Thyroid gland (tissue), 4 donors: Measurements from ENCODE around the gene MRPS9. TPM values are rescaled to one million over a fixed set of nuclear protein-coding genes. Genes with fewer than 3 reads are reported as not detected.

ENCODE experiments used
- DNase-seq, 2 donors: peaks; one replicate each; pipeline ENCODE4 v3.0.0-alpha.2; 2019
- H3K27ac ChIP-seq, 3 donors: fragments of 200-600 bp; sonication (generic); 1 replicate in 2 of 3; 2 replicates in 1 of 3; pipeline ENCODE4 v1.5.1; 2016 to 2019; ENCODE audit warnings: mild to moderate bottlenecking in 1 of 3, moderate library complexity in 1 of 3
- H3K27me3 ChIP-seq: fragments of 200-600 bp; sonication (generic); one replicate; pipeline ENCODE4 v1.5.1; 2019
- H3K36me3 ChIP-seq, 2 donors: fragments of 200-600 bp; sonication (generic); one replicate each; pipeline ENCODE4 v1.5.1; 2016 to 2019
- H3K4me1 ChIP-seq, 2 donors: fragments of 200-600 bp; sonication (generic); one replicate each; pipeline ENCODE4 v1.5.1; 2017 to 2019
- H3K4me3 ChIP-seq, 3 donors: fragments of 200-600 bp; sonication (generic); replicated peaks in 1 of 3; 1 replicate in 2 of 3; 2 replicates in 1 of 3; pipeline ENCODE4 v1.5.1; 2016; ENCODE audit warnings: mild to moderate bottlenecking in 1 of 3
- H3K9me3 ChIP-seq: fragments of 200-600 bp; sonication (generic); one replicate; pipeline ENCODE4 v1.5.1; 2017
- POLR2A ChIP-seq, 2 donors: fragments of 450-650 bp; IDR thresholded peaks; one replicate each; pipeline ENCODE4 v1.6.1; 2017; ENCODE audit warnings: antibody characterized with exemption in 2 of 2, mild to moderate bottlenecking in 2 of 2, moderate library complexity in 1 of 2
- WGBS, 2 donors: methylation state at CpG; one replicate each; pipeline ENCODE4 v1.1.5; 2017; 5-methylcytosine and 5-hydroxymethylcytosine counted together
- intact Hi-C: fragments of 100-400 bp; cut with DNase I; formaldehyde crosslinking; loops from one replicate; pipeline ENCODE4 v1.15.1; 2023
- total RNA-seq, 4 donors: library from RNA; depleted of rRNA; stranded (reverse); fragments of >200 nt; gene quantifications; one replicate each; pipeline ENCODE4 v1.2.3, GENCODE V29; 2016
- TF ChIP-seq, protein P1 (sequence below), 6 experiments: fragments of 200-600 bp in 3 of 6; fragments of 450-650 bp in 3 of 6; sonication (generic) in 3 of 6; IDR thresholded peaks; one replicate each; pipeline ENCODE4 v1.5.1; 2016 to 2019; ENCODE audit warnings: antibody characterized with exemption in 6 of 6, mild to moderate bottlenecking in 2 of 6, inconsistent platforms in 1 of 6, moderate library complexity in 1 of 6

Gene MRPS9
- total RNA-seq, 4 donors from 2014 or later: 20.1 to 26.5 (median 21.5) TPM

DNA sequence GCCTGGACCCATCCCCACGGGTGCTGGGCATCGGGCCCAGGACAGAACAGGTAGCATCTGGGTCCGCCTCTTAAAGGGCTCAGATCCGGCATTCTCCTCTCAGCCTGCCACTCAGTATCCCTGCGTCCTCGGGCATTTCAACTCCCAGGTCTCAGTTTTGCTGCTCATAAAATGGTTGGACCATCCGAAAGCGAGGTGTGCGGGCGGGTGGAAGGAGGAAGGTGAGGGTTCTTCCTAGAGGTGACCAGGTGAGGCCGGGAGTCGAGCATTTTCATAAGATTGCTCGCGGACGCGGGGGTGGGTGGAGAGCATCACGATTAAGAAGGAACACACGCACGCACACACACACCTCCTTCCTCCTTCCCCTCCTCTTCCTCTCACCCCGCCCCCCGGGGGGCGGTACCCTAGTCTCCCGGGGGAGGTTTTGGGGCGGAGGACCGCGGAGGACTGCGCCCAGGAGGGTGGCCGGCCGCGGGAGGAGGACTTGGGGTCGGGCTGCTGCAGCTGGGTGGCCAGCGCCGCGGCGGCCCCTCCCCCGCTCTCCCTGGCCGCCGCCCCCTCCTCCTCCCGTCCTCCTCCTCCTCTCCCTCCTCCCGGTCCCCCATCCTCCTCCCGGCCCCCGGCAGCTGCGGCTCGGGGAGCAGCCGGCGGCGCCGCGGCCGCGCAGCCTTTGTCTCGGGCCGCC, 105.7 kb downstream of the MRPS9 start:
- Histone ChIP-seq H3K9me3 (no peaks in the 10 kb centered on the region), H3K36me3 (no peaks in the 10 kb centered on the region), H3K27ac (no peak overlapping the region), H3K27me3 (no peaks in the 10 kb centered on the region), H3K4me1 (peaks cover 0 to 4% of the 10 kb centered on the region in 2 donors), H3K4me3 (peak overlapping the region in 1 of 3 donors; percentile 34)
- TF ChIP-seq, protein P1, sequence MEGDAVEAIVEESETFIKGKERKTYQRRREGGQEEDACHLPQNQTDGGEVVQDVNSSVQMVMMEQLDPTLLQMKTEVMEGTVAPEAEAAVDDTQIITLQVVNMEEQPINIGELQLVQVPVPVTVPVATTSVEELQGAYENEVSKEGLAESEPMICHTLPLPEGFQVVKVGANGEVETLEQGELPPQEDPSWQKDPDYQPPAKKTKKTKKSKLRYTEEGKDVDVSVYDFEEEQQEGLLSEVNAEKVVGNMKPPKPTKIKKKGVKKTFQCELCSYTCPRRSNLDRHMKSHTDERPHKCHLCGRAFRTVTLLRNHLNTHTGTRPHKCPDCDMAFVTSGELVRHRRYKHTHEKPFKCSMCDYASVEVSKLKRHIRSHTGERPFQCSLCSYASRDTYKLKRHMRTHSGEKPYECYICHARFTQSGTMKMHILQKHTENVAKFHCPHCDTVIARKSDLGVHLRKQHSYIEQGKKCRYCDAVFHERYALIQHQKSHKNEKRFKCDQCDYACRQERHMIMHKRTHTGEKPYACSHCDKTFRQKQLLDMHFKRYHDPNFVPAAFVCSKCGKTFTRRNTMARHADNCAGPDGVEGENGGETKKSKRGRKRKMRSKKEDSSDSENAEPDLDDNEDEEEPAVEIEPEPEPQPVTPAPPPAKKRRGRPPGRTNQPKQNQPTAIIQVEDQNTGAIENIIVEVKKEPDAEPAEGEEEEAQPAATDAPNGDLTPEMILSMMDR (IDR thresholded peaks at IDR 0.05): no peak
- TF ChIP-seq POLR2A (IDR thresholded peaks at IDR 0.05): no peak
- intact Hi-C loops: no loop called here
- DNase-seq: peak; percentile 20 to 50
- 4 to 10% methylated on average over 12 to 19 of the region's 53 CpGs for WGBS, 2 donors

DNA sequence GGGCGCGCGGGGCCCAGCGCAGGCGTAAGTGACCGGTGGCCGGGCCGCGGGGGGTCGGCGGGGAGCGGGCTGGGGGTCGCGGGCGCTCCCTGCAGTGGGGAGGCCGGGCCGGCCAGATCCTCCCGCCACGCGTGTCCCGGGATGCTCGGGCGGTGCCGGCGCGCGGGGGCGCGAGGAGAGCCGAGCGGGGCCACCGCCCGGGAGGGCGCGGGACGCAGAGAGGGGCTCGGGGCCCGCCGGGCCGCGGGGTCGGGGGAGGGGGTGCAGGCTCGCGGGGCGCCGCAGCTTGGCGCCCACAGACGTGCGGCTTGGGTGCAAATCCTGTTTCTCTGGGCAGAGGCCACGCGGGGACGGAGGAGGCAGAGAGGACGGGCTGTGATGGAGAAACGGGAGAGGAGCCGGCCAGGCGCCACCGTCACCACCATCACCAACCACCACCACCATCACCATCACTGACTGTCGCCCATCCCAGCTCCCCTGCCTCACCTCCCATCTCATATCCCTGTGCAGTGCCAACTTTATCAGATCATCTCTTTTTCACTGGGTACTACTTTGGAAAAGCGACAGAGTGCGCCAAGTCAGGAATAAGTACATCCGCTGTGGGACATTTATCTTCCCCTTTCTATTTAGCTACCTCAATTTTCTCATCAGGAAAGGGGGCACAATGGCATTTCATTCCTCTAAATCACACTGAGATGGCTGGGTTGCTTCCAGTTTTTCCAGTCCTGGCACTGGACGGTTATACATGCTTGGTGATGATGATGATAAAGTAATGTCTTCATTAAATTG, 106.5 kb downstream of the MRPS9 start:
- peak overlapping the region in 1 of 3 donors; percentile 34 for H3K4me3 ChIP-seq
- H3K4me1 ChIP-seq: peaks cover 0 to 4% of the 10 kb centered on the region in 2 donors
- intact Hi-C loops: no loop called here
- no peak overlapping the region for H3K27ac ChIP-seq
- H3K36me3 ChIP-seq: no peaks in the 10 kb centered on the region
- no peaks in the 10 kb centered on the region for H3K27me3 ChIP-seq
- WGBS, 2 donors: 27 to 33% methylated on average over 9 to 13 of the region's 62 CpGs
- TF ChIP-seq, protein P1 (IDR thresholded peaks at IDR 0.05): no peak
- no peak for TF ChIP-seq POLR2A (IDR thresholded peaks at IDR 0.05)
- no peak for DNase-seq
- H3K9me3 ChIP-seq: no peaks in the 10 kb centered on the region

DNA sequence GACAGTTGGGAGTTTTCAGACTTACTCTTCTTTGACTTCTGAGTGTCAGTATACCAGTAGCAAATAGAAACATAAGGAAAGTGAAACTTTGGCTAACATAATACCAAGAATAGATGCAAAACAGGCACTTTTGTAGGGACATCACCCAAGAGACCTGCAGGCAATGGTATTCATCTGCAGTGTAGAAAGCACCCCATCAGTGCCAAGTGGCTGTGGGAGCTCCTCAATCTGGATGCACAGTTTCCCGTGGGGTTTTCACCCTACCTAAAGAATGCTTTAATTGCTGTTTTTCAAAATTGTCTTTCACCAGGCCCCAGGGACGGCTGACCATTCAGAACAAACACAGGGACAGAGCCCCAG, 107.1 kb downstream of the MRPS9 start:
- no peak for TF ChIP-seq POLR2A (IDR thresholded peaks at IDR 0.05)
- TF ChIP-seq, protein P1 (IDR thresholded peaks at IDR 0.05): no peak
- H3K36me3 ChIP-seq: no peaks in the 10 kb centered on the region
- intact Hi-C loops: no loop called here
- peaks cover 0 to 4% of the 10 kb centered on the region in 2 donors for H3K4me1 ChIP-seq
- H3K4me3 ChIP-seq: no peak overlapping the region
- H3K27ac ChIP-seq: no peak overlapping the region
- H3K9me3 ChIP-seq: no peaks in the 10 kb centered on the region
- 47 to 48% methylated on average over 2 of the region's 2 CpGs for WGBS, 2 donors
- no peaks in the 10 kb centered on the region for H3K27me3 ChIP-seq
- DNase-seq: no peak

DNA sequence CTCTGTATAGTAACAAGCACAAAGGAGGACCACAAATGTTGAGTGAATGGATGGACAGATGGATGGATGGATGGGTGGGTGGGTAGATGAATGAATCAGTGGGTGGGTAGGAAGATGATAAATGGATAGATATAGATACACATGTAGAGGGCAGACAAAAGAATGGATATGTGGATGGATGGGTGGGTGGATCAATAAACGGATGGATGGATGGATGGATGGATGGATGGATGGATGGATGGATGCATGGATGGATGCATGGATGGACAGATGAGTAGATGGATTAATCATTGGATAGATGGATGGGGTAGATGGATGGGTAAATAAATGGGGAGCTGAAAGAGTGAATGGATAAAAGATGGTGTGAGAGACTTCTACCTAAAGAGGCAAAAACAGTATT, 111.4 kb downstream of the MRPS9 start:
- Histone ChIP-seq H3K36me3 (no peaks in the 10 kb centered on the region), H3K27ac (no peak overlapping the region), H3K4me1 (peaks cover 0 to 2% of the 10 kb centered on the region in 2 donors), H3K4me3 (no peak overlapping the region), H3K9me3 (no peaks in the 10 kb centered on the region), H3K27me3 (no peaks in the 10 kb centered on the region)
- intact Hi-C loops: no loop called here
- TF ChIP-seq, protein P1 (IDR thresholded peaks at IDR 0.05): no peak
- TF ChIP-seq POLR2A (IDR thresholded peaks at IDR 0.05): no peak
- 83 to 91% methylated on average over 1 of the region's 1 CpG for WGBS, 2 donors
- DNase-seq: no peak

Other genes with a start within 250 kb of the MRPS9 start
- under 1 TPM in 1 of 4 donors, not detected in 3; 0.22 TPM for gene POU3F3, start 184.0 kb upstream of the MRPS9 start, total RNA-seq
- not detected for gene GPR45, start 203.7 kb downstream of the MRPS9 start, total RNA-seq